Measurements from ENCODE around the gene SH3BP2. TPM values are rescaled to one million over a fixed set of nuclear protein-coding genes. Genes with fewer than 3 reads are reported as not detected.

The SH3BP2 gene
- total RNA-seq, 2 donors from 2014 or later, result 20.1 to 25.2 TPM

- DNase-seq (ENCODE audit: low spot score), result no peak
- TF ChIP-seq CTCF (IDR thresholded peaks at IDR 0.05), result no peak
- H3K9me3 ChIP-seq, result no peaks in the 10 kb centered on the region
- H3K27ac ChIP-seq, result no peak overlapping the region
- peaks cover 0 to 12% of the 10 kb centered on the region in 2 donors for H3K4me1 ChIP-seq
- peaks cover 57% of the 10 kb centered on the region for H3K36me3 ChIP-seq
- no peak overlapping the region for H3K4me3 ChIP-seq
- no peaks in the 10 kb centered on the region for H3K27me3 ChIP-seq
Observed at GRCh38 chr4:2832309-2832980, 39.6 kb downstream of the SH3BP2 start.

GRCh38 chr4:2832981-2833670, 40.2 kb downstream of the SH3BP2 start:
- no peak overlapping the region for H3K4me3 ChIP-seq
- H3K4me1 ChIP-seq, result peaks cover 0 to 19% of the 10 kb centered on the region in 2 donors
- H3K36me3 ChIP-seq, result peaks cover 50% of the 10 kb centered on the region
- no peak for TF ChIP-seq CTCF (IDR thresholded peaks at IDR 0.05)
- no peaks in the 10 kb centered on the region for H3K27me3 ChIP-seq
- no peak overlapping the region for H3K27ac ChIP-seq
- no peaks in the 10 kb centered on the region for H3K9me3 ChIP-seq
- DNase-seq (ENCODE audit: low spot score), result no peak

DNA sequence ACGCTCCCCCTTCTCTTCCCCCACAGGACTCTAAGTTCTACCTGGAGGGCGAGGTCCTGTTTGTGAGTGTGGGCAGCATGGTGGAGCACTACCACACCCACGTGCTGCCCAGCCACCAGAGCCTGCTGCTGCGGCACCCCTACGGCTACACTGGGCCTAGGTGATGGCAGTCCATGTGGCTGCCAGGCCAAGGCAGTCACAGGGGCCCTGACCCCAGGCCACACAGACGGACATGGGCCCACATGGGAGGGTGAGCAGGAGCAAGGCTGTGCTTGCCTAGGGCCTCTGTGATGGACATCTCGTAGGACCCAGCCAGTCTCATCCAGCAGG, 40.8 kb downstream of the SH3BP2 start:
- TF ChIP-seq CTCF (IDR thresholded peaks at IDR 0.05), result no peak
- Histone ChIP-seq H3K4me1 (peaks cover 0 to 23% of the 10 kb centered on the region in 2 donors), H3K9me3 (no peaks in the 10 kb centered on the region), H3K4me3 (no peak overlapping the region), H3K27me3 (no peaks in the 10 kb centered on the region), H3K36me3 (peaks cover 48% of the 10 kb centered on the region), H3K27ac (no peak overlapping the region)
- DNase-seq (ENCODE audit: low spot score), result no peak

DNA sequence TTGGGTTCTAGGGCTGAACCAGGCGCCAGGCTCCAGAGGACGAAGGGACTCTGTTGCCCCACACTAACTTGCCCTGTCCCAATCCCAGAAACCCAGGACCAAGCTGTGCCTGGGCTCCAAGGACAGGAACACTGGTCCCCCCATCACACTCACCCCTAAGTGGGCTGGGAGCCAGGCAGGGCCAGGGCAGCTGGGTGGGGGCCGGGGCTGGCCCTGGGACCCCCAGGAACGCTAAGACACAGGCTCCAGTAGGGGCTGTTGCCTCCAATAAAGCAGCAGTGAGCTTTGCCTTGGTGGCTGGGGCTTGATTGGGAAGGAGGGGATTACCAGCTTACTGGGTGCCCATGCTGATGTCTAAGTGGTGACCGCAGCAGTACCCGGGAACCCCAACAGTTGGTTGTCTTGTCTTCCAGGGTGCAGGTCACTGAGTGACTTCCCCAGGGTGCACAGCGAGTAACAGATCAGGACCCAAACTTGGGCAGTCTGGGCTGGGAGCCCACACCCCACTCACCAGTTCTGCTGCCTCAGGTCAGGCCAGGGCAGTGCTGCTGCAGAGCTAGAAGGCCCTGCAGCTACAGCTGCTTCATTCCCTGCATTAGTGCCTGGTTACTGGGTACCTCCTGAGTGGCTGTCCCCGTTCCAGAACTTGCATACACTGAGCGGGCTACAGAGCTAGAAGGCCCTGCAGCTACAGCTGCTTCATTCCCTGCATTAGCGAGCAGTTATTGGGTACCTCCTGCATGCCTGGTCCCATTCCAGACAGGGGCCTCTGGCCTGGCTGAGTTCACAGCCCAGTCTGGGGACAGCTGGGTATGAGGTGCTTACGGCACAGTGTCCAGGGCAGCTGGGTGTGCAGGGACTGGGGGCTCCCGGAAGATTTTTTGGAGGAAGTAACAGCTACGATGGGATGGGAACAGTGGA, 41.4 kb downstream of the SH3BP2 start:
- Histone ChIP-seq H3K4me1 (peaks cover 0 to 23% of the 10 kb centered on the region in 2 donors), H3K27me3 (no peaks in the 10 kb centered on the region), H3K36me3 (peaks cover 48% of the 10 kb centered on the region), H3K4me3 (no peak overlapping the region), H3K9me3 (no peaks in the 10 kb centered on the region), H3K27ac (no peak overlapping the region)
- TF ChIP-seq CTCF (IDR thresholded peaks at IDR 0.05), result no peak
- no peak for DNase-seq (ENCODE audit: low spot score)

- Histone ChIP-seq H3K9me3 (no peaks in the 10 kb centered on the region), H3K4me1 (peaks cover 0 to 23% of the 10 kb centered on the region in 2 donors), H3K36me3 (peaks cover 31% of the 10 kb centered on the region), H3K27ac (no peak overlapping the region), H3K4me3 (no peak overlapping the region), H3K27me3 (no peaks in the 10 kb centered on the region)
- TF ChIP-seq CTCF (IDR thresholded peaks at IDR 0.05), result no peak
- no peak for DNase-seq (ENCODE audit: low spot score)
Observed at GRCh38 chr4:2835978-2836377, 43.1 kb downstream of the SH3BP2 start.

All from right atrium auricular region (tissue), 2 donors.